GM18867 (cell line): ENCODE measurements around the gene KRTAP2-1.
"Not testable (repeated sequence)": the region's sequence is repeated elsewhere in the genome, so short reads cannot be mapped to it uniquely, and the experiment has no call there.

Source experiments
- ATAC-seq: cut with Tn5 transposase; IDR thresholded peaks from one replicate; pipeline ENCODE4 v1.9.1; 2021; ENCODE audit warnings: mild to moderate bottlenecking, moderate library complexity; ENCODE audit not compliant: unreplicated experiment

Gene KRTAP2-1

GRCh38 chr17:41046735-41047465 is at the start of gene KRTAP2-1:
TSS of gene KRTAP2-1 (minus strand) at chr17:41047316. CDS start at chr17:41047267, 49 bp downstream.
- not testable (repeated sequence) for ATAC-seq

GRCh38 chr17:41096055-41096454 is 48.9 kb upstream of the KRTAP2-1 start:
- ATAC-seq, result no peak

- ATAC-seq, result not testable (repeated sequence)
These were observed 41.7 kb upstream of the KRTAP2-1 start for GRCh38 chr17:41088760-41089352.

- ATAC-seq, result not testable (repeated sequence)
These were observed 37.2 kb upstream of the KRTAP2-1 start, which contains the start of gene KRTAP4-7 for GRCh38 chr17:41084100-41084856. TSS of gene KRTAP4-7 (plus strand) at chr17:41084150. CDS start at chr17:41084207, 57 bp downstream.

- not testable (repeated sequence) for ATAC-seq
These were observed 36.3 kb upstream of the KRTAP2-1 start for GRCh38 chr17:41083427-41083826.

GRCh38 chr17:41082626-41083025 is 35.5 kb upstream of the KRTAP2-1 start:
- ATAC-seq, result no peak

GRCh38 chr17:41076788-41077187 is 29.7 kb upstream of the KRTAP2-1 start:
- no peak for ATAC-seq

GRCh38 chr17:41073676-41074075 is 26.6 kb upstream of the KRTAP2-1 start:
- ATAC-seq, result no peak

- no peak for ATAC-seq
These were observed 24.7 kb upstream of the KRTAP2-1 start for GRCh38 chr17:41071606-41072360.

GRCh38 chr17:41069031-41069430 is 21.9 kb upstream of the KRTAP2-1 start:
- no peak for ATAC-seq

GRCh38 chr17:41067281-41067680 is 20.2 kb upstream of the KRTAP2-1 start:
- no peak for ATAC-seq

- no peak for ATAC-seq
These were observed 18.9 kb upstream of the KRTAP2-1 start, which contains the start of gene KRTAP2-4 for GRCh38 chr17:41065829-41066624. TSS of gene KRTAP2-4 (minus strand) at chr17:41065879. CDS start at chr17:41065845, 34 bp downstream.

- not testable (repeated sequence) for ATAC-seq
These were observed 18.0 kb upstream of the KRTAP2-1 start for GRCh38 chr17:41065016-41065689.

GRCh38 chr17:41064301-41064700 is 17.2 kb upstream of the KRTAP2-1 start:
- ATAC-seq, result no peak

GRCh38 chr17:41063449-41063848 is 16.3 kb upstream of the KRTAP2-1 start:
- no peak for ATAC-seq

GRCh38 chr17:41061964-41062363 is 14.8 kb upstream of the KRTAP2-1 start:
- no peak for ATAC-seq

- ATAC-seq, result no peak
These were observed 13.0 kb upstream of the KRTAP2-1 start, which contains the start of gene KRTAP2-3 for GRCh38 chr17:41060052-41060604. TSS of gene KRTAP2-3 (minus strand) at chr17:41060114. CDS start at chr17:41060050, 64 bp downstream.

GRCh38 chr17:41059276-41060051 is 12.3 kb upstream of the KRTAP2-1 start:
- ATAC-seq, result not testable (repeated sequence)
